HEK293 (cell line): ENCODE results near the gene TMEM9B.

Source experiments
- CTCF ChIA-PET: fragments of 350-600 bp; formaldehyde crosslinking; extraction: SDS; loops from one replicate; lab custom pipeline; 2021; ENCODE audit warnings: antibody characterized with exemption; lab: Yijun Ruan, JAX
- POLR2A ChIA-PET: fragments of 300-600 bp; formaldehyde crosslinking; extraction: SDS; loops from one replicate; lab custom pipeline; 2020; ENCODE audit warnings: antibody characterized with exemption, inconsistent platforms; lab: Yijun Ruan, JAX
- H3K27ac ChIP-seq: fragments of 200-500 bp; sonication (Bioruptor generic); 2 replicates; pipeline ENCODE4 v1.5.1; 2014; ENCODE audit warnings: low read depth, low read length, control low read depth, inconsistent platforms; ENCODE audit errors: extremely low read depth
- H3K36me3 ChIP-seq, 2 experiments: fragments of 200-500 bp in 1 of 2; sonication (Bioruptor generic) in 1 of 2; 1 replicate in 1 of 2; 2 replicates in 1 of 2; pipeline ENCODE4 v1.5.1; 2014 to 2017; ENCODE audit warnings: inconsistent platforms in 2 of 2, low read length in 2 of 2; ENCODE audit not compliant: control insufficient read depth in 2 of 2, insufficient read depth in 1 of 2
- H3K4me1 ChIP-seq: fragments of 200-500 bp; sonication (Bioruptor generic); 2 replicates; pipeline ENCODE4 v1.5.1; 2014; ENCODE audit warnings: mild to moderate bottlenecking, low read length, inconsistent platforms; ENCODE audit not compliant: control insufficient read depth, insufficient read depth
- H3K4me3 ChIP-seq: 2 replicates; pipeline ENCODE4 v1.5.1; 2011; ENCODE audit warnings: low read depth, mild to moderate bottlenecking, control low read depth, low read length, moderate library complexity
- H3K9me3 ChIP-seq: fragments of 200-500 bp; sonication (Bioruptor generic); 2 replicates; pipeline ENCODE4 v1.5.1; 2014; ENCODE audit warnings: low read depth, low read length, inconsistent platforms; ENCODE audit not compliant: control insufficient read depth, insufficient read depth
- EGR2 ChIP-seq: fragments of 450-650 bp; formaldehyde crosslinking; IDR thresholded peaks from 2 replicates; pipeline ENCODE4 v1.5.1; 2016; ENCODE audit warnings: low read depth, missing biosample characterization, missing genetic modification characterization
- HOXD13 ChIP-seq: sonication (generic); formaldehyde crosslinking; IDR thresholded peaks from 2 replicates; pipeline ENCODE4 v1.8.0; 2022; ENCODE audit warnings: missing genetic modification reagents, borderline replicate concordance
- WT1 ChIP-seq: fragments of 450-650 bp; formaldehyde crosslinking; IDR thresholded peaks from 2 replicates; pipeline ENCODE4 v1.5.1; 2016; ENCODE audit warnings: missing biosample characterization, missing genetic modification characterization
- ZBTB17 ChIP-seq: fragments of 450-650 bp; formaldehyde crosslinking; IDR thresholded peaks from 2 replicates; pipeline ENCODE4 v1.5.1; 2016; ENCODE audit warnings: missing biosample characterization, missing genetic modification characterization
- ZFHX2 ChIP-seq: fragments of 450-650 bp; formaldehyde crosslinking; conservative IDR thresholded peaks from 2 replicates; pipeline ENCODE4 v1.5.1; 2016; ENCODE audit warnings: missing biosample characterization, missing genetic modification characterization
- ZFP3 ChIP-seq: fragments of 450-650 bp; formaldehyde crosslinking; IDR thresholded peaks from 2 replicates; pipeline ENCODE4 v1.5.1; 2016; ENCODE audit warnings: low read depth, missing biosample characterization, missing genetic modification characterization
- ZNF175 ChIP-seq: fragments of 450-650 bp; formaldehyde crosslinking; IDR thresholded peaks from 2 replicates; pipeline ENCODE4 v1.5.1; 2016; ENCODE audit warnings: missing biosample characterization, missing genetic modification characterization
- ZNF184 ChIP-seq: fragments of 450-650 bp; IDR thresholded peaks from 2 replicates; pipeline ENCODE4 v1.5.1; 2018; ENCODE audit warnings: missing biosample characterization, mild to moderate bottlenecking, missing genetic modification characterization
- ZNF23 ChIP-seq: fragments of 450-650 bp; formaldehyde crosslinking; IDR thresholded peaks from 2 replicates; pipeline ENCODE4 v1.5.1; 2016; ENCODE audit warnings: missing biosample characterization, missing genetic modification characterization, borderline replicate concordance
- ZNF677 ChIP-seq: fragments of 450-650 bp; IDR thresholded peaks from 2 replicates; pipeline ENCODE4 v1.5.0; 2018; ENCODE audit warnings: missing biosample characterization, mild to moderate bottlenecking, missing genetic modification characterization, moderate library complexity
- ZSCAN23 ChIP-seq: fragments of 450-650 bp; formaldehyde crosslinking; IDR thresholded peaks from 2 replicates; pipeline ENCODE4 v1.5.1; 2016; ENCODE audit warnings: missing biosample characterization, missing genetic modification characterization
- TF ChIP-seq, protein P1 (sequence below): sonication (generic); formaldehyde crosslinking; IDR thresholded peaks from 2 replicates; pipeline ENCODE4 v1.8.1; 2022; ENCODE audit warnings: mild to moderate bottlenecking, moderate library complexity, missing genetic modification reagents
- TF ChIP-seq, protein P2 (sequence below): fragments of 450-650 bp; formaldehyde crosslinking; IDR thresholded peaks from 2 replicates; pipeline ENCODE4 v1.5.1; 2016; ENCODE audit warnings: missing biosample characterization, missing genetic modification characterization, borderline replicate concordance
- TF ChIP-seq, protein P3 (sequence below): fragments of 450-650 bp; formaldehyde crosslinking; IDR thresholded peaks from 2 replicates; pipeline ENCODE4 v1.5.1; 2016; ENCODE audit warnings: missing biosample characterization, missing genetic modification characterization
- TF ChIP-seq, protein P4 (sequence below): fragments of 450-650 bp; formaldehyde crosslinking; conservative IDR thresholded peaks from 2 replicates; pipeline ENCODE4 v1.5.1; 2016; ENCODE audit warnings: low read depth, missing biosample characterization, missing genetic modification characterization

Gene TMEM9B

GRCh38 chr11:8961401-8961800 is 2.8 kb downstream of the TMEM9B start:
- no peak overlapping the region for H3K4me3 ChIP-seq
- H3K36me3 ChIP-seq = peaks cover 0 to 17% of the 10 kb centered on the region in 2 experiments; a peak in 1 of 3 replicates
- no peaks in the 10 kb centered on the region for H3K9me3 ChIP-seq
- no peaks in the 10 kb centered on the region for H3K4me1 ChIP-seq
- H3K27ac ChIP-seq = no peak overlapping the region
- TF ChIP-seq EGR2 (tag by site-specific recombination) (no peak), ZSCAN23 (tag by site-specific recombination) (no peak), ZBTB17 (tag by site-specific recombination) (no peak), HOXD13 (CRISPR knock-in tag) (no peak), ZNF23 (no peak), ZNF677 (tag by site-specific recombination) (no peak), ZFHX2 (tag by site-specific recombination) (no peak), ZFP3 (tag by site-specific recombination) (no peak), WT1 (no peak), ZNF184 (tag by site-specific recombination) (no peak), ZNF175 (tag by site-specific recombination) (no peak)
- TF ChIP-seq, protein P1, sequence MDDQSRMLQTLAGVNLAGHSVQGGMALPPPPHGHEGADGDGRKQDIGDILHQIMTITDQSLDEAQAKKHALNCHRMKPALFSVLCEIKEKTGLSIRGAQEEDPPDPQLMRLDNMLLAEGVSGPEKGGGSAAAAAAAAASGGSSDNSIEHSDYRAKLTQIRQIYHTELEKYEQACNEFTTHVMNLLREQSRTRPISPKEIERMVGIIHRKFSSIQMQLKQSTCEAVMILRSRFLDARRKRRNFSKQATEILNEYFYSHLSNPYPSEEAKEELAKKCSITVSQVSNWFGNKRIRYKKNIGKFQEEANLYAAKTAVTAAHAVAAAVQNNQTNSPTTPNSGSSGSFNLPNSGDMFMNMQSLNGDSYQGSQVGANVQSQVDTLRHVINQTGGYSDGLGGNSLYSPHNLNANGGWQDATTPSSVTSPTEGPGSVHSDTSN (CRISPR knock-in tag) = no peak
- TF ChIP-seq, protein P2, sequence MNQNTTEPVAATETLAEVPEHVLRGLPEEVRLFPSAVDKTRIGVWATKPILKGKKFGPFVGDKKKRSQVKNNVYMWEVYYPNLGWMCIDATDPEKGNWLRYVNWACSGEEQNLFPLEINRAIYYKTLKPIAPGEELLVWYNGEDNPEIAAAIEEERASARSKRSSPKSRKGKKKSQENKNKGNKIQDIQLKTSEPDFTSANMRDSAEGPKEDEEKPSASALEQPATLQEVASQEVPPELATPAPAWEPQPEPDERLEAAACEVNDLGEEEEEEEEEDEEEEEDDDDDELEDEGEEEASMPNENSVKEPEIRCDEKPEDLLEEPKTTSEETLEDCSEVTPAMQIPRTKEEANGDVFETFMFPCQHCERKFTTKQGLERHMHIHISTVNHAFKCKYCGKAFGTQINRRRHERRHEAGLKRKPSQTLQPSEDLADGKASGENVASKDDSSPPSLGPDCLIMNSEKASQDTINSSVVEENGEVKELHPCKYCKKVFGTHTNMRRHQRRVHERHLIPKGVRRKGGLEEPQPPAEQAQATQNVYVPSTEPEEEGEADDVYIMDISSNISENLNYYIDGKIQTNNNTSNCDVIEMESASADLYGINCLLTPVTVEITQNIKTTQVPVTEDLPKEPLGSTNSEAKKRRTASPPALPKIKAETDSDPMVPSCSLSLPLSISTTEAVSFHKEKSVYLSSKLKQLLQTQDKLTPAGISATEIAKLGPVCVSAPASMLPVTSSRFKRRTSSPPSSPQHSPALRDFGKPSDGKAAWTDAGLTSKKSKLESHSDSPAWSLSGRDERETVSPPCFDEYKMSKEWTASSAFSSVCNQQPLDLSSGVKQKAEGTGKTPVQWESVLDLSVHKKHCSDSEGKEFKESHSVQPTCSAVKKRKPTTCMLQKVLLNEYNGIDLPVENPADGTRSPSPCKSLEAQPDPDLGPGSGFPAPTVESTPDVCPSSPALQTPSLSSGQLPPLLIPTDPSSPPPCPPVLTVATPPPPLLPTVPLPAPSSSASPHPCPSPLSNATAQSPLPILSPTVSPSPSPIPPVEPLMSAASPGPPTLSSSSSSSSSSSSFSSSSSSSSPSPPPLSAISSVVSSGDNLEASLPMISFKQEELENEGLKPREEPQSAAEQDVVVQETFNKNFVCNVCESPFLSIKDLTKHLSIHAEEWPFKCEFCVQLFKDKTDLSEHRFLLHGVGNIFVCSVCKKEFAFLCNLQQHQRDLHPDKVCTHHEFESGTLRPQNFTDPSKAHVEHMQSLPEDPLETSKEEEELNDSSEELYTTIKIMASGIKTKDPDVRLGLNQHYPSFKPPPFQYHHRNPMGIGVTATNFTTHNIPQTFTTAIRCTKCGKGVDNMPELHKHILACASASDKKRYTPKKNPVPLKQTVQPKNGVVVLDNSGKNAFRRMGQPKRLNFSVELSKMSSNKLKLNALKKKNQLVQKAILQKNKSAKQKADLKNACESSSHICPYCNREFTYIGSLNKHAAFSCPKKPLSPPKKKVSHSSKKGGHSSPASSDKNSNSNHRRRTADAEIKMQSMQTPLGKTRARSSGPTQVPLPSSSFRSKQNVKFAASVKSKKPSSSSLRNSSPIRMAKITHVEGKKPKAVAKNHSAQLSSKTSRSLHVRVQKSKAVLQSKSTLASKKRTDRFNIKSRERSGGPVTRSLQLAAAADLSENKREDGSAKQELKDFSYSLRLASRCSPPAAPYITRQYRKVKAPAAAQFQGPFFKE = no peak
- TF ChIP-seq, protein P3, sequence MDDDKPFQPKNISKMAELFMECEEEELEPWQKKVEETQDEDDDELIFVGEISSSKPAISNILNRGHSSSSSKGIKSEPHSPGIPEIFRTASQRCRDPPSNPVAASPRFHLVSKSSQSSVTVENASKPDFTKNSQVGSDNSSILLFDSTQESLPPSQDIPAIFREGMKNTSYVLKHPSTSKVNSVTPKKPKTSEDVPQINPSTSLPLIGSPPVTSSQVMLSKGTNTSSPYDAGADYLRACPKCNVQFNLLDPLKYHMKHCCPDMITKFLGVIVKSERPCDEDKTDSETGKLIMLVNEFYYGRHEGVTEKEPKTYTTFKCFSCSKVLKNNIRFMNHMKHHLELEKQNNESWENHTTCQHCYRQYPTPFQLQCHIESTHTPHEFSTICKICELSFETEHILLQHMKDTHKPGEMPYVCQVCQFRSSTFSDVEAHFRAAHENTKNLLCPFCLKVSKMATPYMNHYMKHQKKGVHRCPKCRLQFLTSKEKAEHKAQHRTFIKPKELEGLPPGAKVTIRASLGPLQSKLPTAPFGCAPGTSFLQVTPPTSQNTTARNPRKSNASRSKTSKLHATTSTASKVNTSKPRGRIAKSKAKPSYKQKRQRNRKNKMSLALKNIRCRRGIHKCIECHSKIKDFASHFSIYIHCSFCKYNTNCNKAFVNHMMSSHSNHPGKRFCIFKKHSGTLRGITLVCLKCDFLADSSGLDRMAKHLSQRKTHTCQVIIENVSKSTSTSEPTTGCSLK (tag by site-specific recombination) = no peak
- TF ChIP-seq, protein P4, sequence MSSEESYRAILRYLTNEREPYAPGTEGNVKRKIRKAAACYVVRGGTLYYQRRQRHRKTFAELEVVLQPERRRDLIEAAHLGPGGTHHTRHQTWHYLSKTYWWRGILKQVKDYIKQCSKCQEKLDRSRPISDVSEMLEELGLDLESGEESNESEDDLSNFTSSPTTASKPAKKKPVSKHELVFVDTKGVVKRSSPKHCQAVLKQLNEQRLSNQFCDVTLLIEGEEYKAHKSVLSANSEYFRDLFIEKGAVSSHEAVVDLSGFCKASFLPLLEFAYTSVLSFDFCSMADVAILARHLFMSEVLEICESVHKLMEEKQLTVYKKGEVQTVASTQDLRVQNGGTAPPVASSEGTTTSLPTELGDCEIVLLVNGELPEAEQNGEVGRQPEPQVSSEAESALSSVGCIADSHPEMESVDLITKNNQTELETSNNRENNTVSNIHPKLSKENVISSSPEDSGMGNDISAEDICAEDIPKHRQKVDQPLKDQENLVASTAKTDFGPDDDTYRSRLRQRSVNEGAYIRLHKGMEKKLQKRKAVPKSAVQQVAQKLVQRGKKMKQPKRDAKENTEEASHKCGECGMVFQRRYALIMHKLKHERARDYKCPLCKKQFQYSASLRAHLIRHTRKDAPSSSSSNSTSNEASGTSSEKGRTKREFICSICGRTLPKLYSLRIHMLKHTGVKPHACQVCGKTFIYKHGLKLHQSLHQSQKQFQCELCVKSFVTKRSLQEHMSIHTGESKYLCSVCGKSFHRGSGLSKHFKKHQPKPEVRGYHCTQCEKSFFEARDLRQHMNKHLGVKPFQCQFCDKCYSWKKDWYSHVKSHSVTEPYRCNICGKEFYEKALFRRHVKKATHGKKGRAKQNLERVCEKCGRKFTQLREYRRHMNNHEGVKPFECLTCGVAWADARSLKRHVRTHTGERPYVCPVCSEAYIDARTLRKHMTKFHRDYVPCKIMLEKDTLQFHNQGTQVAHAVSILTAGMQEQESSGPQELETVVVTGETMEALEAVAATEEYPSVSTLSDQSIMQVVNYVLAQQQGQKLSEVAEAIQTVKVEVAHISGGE (tag by site-specific recombination) = no peak
- POLR2A ChIA-PET = interaction anchor here (0.5 to 0.6 kb wide), 2 partner anchors 21 to 49 kb away, joined by 3 to 4 read pairs; no protein-coding TSS in a partner anchor
- CTCF ChIA-PET = interaction anchor here (0.6 to 6.5 kb wide), 4 partner anchors 47 to 955 kb away, joined by 3 to 96 read pairs (median 4); no protein-coding TSS in a partner anchor
